ENCODE measurements around the gene CPEB2. TPM values are rescaled to one million over a fixed set of nuclear protein-coding genes. Genes with fewer than 3 reads are reported as not detected.

Gene CPEB2
- total RNA-seq (2014; rRNA removed; shearing (Covaris generic)) = not detected in 2 replicates

- DNase-seq (ENCODE audit: low spot score) = peak; percentile 86
- in situ Hi-C loops (cut with HindIII; ENCODE audit: low sequenced_read_pairs) = no loop called here
Measured at GRCh38 chr4:15001869-15002658, at the start of gene CPEB2. Gene CPEB2 (plus strand): TSS chr4:15002481. CDS start chr4:15002674, 193 bp downstream.

- in situ Hi-C loops (cut with HindIII; ENCODE audit: low sequenced_read_pairs) = no loop called here
- DNase-seq (ENCODE audit: low spot score) = no peak
Measured at GRCh38 chr4:14958436-14958835, 43.8 kb upstream of the CPEB2 start.

DNA sequence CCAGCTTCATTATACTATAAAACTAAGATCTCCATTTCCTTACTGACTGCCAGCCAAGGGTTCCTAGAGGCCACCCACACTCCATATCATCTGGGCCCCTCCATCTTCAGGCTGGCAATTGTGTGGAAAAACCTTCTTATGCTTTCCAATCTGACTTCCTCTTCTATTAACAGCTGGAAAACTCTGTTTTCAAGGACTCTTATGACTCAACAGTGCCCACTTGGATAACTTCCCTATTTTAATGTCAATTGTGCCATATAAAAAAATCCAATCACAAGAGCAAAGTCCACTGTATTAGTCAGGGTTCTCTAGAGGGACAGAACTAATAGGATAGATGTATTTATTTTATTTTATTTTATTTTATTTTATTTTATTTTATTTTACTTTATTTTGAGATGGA, 41.0 kb upstream of the CPEB2 start:
- no peak for DNase-seq (ENCODE audit: low spot score)
- in situ Hi-C loops (cut with HindIII; ENCODE audit: low sequenced_read_pairs) = no loop called here

- in situ Hi-C loops (cut with HindIII; ENCODE audit: low sequenced_read_pairs) = no loop called here
- DNase-seq (ENCODE audit: low spot score) = no peak
Measured at GRCh38 chr4:14965071-14965470, 37.2 kb upstream of the CPEB2 start.

DNA sequence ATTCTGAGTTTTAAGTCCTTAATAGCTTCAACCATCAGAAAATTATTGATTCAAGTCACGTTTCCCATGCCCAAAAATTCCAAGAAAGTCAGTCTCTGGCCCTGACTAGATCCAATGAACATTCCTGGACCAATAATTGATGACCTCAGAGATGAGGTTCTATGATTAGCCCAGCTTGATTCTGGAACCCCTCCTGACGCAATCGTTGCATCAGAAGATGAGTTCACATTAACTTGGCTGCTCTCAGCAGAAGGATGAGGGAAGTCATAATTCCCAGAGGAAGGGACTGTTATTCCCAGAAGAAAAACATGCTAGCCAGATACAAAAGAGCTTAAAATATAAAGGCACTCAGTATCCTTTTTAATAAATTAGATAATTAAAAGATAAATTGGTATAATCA, 34.3 kb upstream of the CPEB2 start:
- DNase-seq (ENCODE audit: low spot score) = no peak
- in situ Hi-C loops (cut with HindIII; ENCODE audit: low sequenced_read_pairs) = no loop called here

- DNase-seq (ENCODE audit: low spot score) = peak; percentile 3
- in situ Hi-C loops (cut with HindIII; ENCODE audit: low sequenced_read_pairs) = no loop called here
Measured at GRCh38 chr4:14977830-14978229, 24.5 kb upstream of the CPEB2 start.

- in situ Hi-C loops (cut with HindIII; ENCODE audit: low sequenced_read_pairs) = no loop called here
- DNase-seq (ENCODE audit: low spot score) = no peak
Measured at GRCh38 chr4:14984448-14984847, 17.8 kb upstream of the CPEB2 start.

DNA sequence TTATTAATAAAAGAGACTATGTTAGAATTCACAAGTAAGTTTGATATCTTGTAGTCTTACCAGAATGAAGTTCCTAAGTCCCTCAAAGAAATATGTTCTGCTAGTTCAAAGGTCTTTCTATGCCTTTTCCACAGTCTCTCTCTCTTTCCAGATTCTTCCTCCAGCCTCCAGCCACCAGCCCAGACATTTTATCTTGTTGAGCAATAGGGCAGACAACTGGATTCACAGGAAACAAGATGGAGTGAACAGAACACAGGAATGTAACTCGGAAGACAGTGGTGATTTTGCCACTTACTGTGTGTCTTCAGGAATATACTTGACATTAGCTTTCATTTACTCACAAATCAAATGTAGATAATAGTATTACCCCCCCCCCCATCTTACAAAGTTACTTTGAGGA, 17.1 kb upstream of the CPEB2 start:
- DNase-seq (ENCODE audit: low spot score) = no peak
- in situ Hi-C loops (cut with HindIII; ENCODE audit: low sequenced_read_pairs) = no loop called here

DNA sequence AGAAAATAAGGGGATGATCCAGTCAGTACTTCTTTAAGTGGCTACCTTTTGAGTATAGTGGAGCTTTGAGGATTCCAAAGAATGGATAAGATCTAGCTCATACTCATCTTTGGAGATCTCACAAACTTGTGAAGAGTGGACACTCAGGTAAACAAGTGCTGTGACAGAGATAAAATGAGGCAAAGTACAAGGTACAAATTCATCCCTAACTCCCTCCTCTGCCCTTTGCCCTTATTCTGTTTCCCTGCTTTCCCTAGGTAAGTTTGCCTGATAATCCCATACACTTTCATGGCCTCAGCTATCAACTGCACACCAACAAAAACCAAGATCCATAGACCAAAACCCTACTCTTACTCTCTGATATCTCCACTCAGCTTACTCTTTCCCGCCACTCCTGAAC, 16.4 kb upstream of the CPEB2 start:
- in situ Hi-C loops (cut with HindIII; ENCODE audit: low sequenced_read_pairs) = no loop called here
- no peak for DNase-seq (ENCODE audit: low spot score)

DNA sequence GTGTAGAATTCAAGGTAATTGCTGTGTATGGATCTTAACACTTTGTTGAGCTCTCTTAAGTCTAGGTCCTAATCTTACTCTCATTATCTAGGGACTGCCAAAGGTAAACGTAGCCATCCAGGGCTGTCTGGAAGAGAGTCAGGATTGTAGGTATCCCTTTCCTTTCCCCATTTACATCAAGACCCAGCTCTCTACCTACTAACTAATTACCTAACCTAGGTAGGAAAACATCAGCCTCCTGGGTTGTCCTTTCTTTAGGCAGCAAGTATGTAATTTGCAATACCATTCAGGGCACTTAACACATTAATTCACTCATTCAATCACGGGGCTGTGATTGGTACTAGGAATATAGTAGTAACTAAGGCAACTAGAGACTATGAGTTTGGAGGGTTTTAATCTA, 15.2 kb upstream of the CPEB2 start:
- in situ Hi-C loops (cut with HindIII; ENCODE audit: low sequenced_read_pairs) = no loop called here

GRCh38 chr4:14990484-14990883, 11.8 kb upstream of the CPEB2 start:
- in situ Hi-C loops (cut with HindIII; ENCODE audit: low sequenced_read_pairs) = no loop called here
- no peak for DNase-seq (ENCODE audit: low spot score)

More for the DNA sequence above, 15.2 kb upstream of the CPEB2 start:
- DNase-seq (ENCODE audit: low spot score) = no peak

DNA sequence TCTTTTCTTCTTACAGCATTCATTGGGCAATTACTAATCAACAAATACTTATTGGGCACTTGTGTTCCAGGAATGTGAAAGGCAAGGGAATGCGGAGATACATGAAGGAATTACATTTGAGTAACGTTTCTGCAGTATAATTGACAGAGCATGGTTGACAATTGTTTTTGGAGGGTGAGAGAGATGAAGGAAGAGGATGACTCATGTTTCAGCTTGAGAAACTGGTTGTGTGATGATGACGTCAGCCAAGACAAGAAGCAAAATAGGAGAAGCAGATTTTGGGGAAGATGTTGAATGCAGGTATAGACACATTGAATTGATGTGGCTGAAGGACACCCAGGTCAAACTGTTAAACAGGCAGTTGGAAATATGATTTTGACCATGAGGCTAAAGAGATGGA, 8.0 kb upstream of the CPEB2 start:
- in situ Hi-C loops (cut with HindIII; ENCODE audit: low sequenced_read_pairs) = no loop called here
- DNase-seq (ENCODE audit: low spot score) = no peak

DNA sequence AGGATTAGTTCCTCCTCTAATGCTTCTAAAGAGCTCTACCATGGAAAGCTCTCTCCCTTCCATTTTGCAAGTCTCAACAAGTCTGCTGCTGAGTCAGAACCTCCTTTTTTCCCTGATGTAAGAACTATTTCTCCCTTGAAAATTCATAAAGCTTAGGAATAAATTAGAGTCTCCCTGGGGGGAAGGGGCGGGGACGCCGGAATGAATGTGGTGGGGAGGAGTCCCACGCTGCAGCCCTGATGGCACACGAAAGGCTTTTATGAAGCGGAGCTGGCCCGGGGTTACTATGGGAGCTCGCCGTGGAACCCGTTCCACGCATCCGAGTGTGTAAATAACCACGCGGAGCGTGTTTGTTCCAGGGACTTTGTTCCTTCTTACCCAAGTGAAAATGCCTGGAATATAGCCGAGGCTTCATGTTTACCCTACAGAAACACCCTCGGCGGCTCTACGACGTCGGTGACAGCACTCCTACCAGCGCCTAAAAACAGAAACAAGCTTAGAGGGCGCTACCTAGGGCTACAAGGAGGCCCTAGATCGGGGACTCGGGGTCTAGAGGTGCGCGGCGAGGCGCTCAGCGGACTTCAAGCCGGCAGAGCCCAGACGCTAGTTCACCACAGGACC, 923 bp upstream of the CPEB2 start:
- in situ Hi-C loops (cut with HindIII; ENCODE audit: low sequenced_read_pairs) = no loop called here
- DNase-seq (ENCODE audit: low spot score) = peak; percentile 77

- DNase-seq (ENCODE audit: low spot score) = peak; percentile 68
- in situ Hi-C loops (cut with HindIII; ENCODE audit: low sequenced_read_pairs) = no loop called here
Measured at GRCh38 chr4:15002659-15003400, 549 bp downstream of the CPEB2 start.

DNA sequence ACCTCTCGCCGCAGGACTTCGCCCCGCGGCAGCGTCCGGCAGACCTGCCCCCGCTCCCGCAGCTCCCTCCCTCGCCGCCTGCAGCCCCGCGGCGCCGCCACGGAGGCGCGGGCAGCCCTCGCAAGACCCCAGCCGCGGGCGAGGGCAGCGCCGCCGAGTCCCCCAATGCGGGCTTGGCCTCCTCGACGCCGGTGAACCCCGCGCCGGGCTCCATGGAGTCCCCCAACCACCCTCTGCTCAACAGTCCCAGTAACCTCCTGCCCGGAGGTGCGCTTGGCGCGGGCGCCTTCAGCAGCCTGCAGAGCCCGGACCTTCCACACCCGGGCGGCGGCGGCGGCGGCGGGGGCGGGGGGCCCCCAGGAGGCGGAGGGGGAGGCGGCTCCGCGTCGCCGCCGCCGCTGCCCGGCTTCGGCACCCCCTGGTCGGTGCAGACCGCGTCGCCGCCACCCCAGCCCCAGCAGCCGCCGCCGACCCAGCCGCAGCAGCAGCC, 1.2 kb downstream of the CPEB2 start:
- in situ Hi-C loops (cut with HindIII; ENCODE audit: low sequenced_read_pairs) = no loop called here
- peak; percentile 55 for DNase-seq (ENCODE audit: low spot score)

- in situ Hi-C loops (cut with HindIII; ENCODE audit: low sequenced_read_pairs) = no loop called here
- no peak for DNase-seq (ENCODE audit: low spot score)
Measured at GRCh38 chr4:15003891-15004738, 1.8 kb downstream of the CPEB2 start.

DNA sequence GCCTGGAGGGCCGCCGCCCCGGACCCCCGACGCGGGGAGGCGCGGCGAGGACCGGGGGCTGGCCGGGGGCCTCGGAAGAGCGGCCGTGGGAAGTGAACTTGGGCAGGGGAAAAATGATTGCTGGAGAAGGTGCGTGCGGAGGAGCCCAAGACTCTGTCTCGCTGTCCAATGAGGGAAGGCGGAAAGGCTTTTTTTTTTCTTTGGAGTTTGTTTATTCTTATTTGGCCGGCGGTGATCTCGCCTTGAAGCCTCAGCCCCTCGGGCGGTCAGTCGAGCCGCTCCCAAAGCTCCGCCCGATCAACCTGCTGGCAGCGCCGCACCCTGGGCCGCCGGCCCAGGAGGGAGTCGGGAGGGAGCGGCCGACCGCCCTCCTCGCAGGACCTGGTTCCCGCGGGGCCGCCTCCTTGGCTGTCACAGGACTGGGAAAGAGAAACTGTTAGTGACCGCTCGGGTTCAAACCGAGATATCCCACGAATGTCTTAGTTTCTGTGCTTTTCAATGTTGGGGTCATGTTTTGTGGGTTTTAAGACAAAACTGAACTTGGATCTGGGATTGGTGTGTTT, 2.5 kb downstream of the CPEB2 start:
- in situ Hi-C loops (cut with HindIII; ENCODE audit: low sequenced_read_pairs) = no loop called here
- peak; percentile 61 for DNase-seq (ENCODE audit: low spot score)

GRCh38 chr4:15005474-15006115, 3.3 kb downstream of the CPEB2 start:
- in situ Hi-C loops (cut with HindIII; ENCODE audit: low sequenced_read_pairs) = no loop called here
- no peak for DNase-seq (ENCODE audit: low spot score)

Measured in G401 (cell line).